Aorta (tissue), 5 donors: ENCODE data around the gene PCF11. TPM values are rescaled to one million over a fixed set of nuclear protein-coding genes. Genes with fewer than 3 reads are reported as not detected.

ENCODE experiments used
- ATAC-seq: fragments of 200-7000 bp; cut with Tn5 transposase; one replicate; pipeline ENCODE4 v1.9.1; 2022; ENCODE audit warnings: moderate library complexity; ENCODE audit not compliant: low FRiP score
- DNase-seq, 2 donors: peaks; one replicate each; pipeline ENCODE4 v3.0.0-alpha.2; 2020
- H3K27ac ChIP-seq, 2 donors: one replicate each; pipeline ENCODE4 v1.5.1; 2013; ENCODE audit warnings: low read length in 2 of 2, mild to moderate bottlenecking in 2 of 2, moderate library complexity in 2 of 2, control low read depth in 1 of 2, inconsistent platforms in 1 of 2, low read depth in 1 of 2
- H3K27me3 ChIP-seq, 2 donors: one replicate each; pipeline ENCODE4 v1.6.1; 2013; ENCODE audit warnings: control low read depth in 1 of 2, low read length in 1 of 2, mild to moderate bottlenecking in 1 of 2, moderate library complexity in 1 of 2; ENCODE audit not compliant: insufficient read depth in 2 of 2, control insufficient read depth in 1 of 2
- H3K36me3 ChIP-seq, 2 donors: one replicate each; pipeline ENCODE4 v1.6.1; 2013; ENCODE audit warnings: control low read depth in 1 of 2, low read length in 1 of 2, mild to moderate bottlenecking in 1 of 2; ENCODE audit not compliant: insufficient read depth in 2 of 2, control insufficient read depth in 1 of 2
- H3K4me1 ChIP-seq, 2 donors: one replicate each; pipeline ENCODE4 v1.6.1; 2013; ENCODE audit warnings: low read length in 2 of 2, control low read depth in 1 of 2, mild to moderate bottlenecking in 1 of 2, moderate library complexity in 1 of 2; ENCODE audit not compliant: insufficient read depth in 2 of 2, control insufficient read depth in 1 of 2
- H3K4me3 ChIP-seq, 2 donors: one replicate each; pipeline ENCODE4 v1.5.1; 2013; ENCODE audit warnings: low read length in 2 of 2, control low read depth in 1 of 2, mild to moderate bottlenecking in 1 of 2
- H3K9me3 ChIP-seq: one replicate; pipeline ENCODE4 v1.6.1; 2013; ENCODE audit warnings: mild to moderate bottlenecking, low read length; ENCODE audit not compliant: control insufficient read depth
- WGBS, 2 donors: extraction: QIAGEN DNeasy Blood & Tissue Kit; methylation state at CpG; one replicate each; pipeline ENCODE4 v1.1.7; 2013; 5-methylcytosine and 5-hydroxymethylcytosine counted together
- intact Hi-C, 2 donors: fragments of 100-400 bp; cut with DNase I; formaldehyde crosslinking; loops; one replicate each; pipeline versions ENCODE4 v1.14.2 to v1.15.0; 2022
- polyA plus RNA-seq, 2 donors: library from polyadenylated mRNA; stranded (reverse); fragments of 200-250 nt; gene quantifications; one replicate each; pipeline ENCODE4 v1.2.3, GENCODE V29; 2013
- total RNA-seq, 2 donors: library from RNA; stranded (reverse); fragmentation: NEBNext Ultra II Directional; extraction: Animal tissue kit (Norgen Biotek cat#: 25700); gene quantifications; one replicate each; pipeline ENCODE4 v1.2.1, GENCODE V29; 2021
- donor health status: healthy with polysubstance abuse.
- donor health status: Bipolar disorder and iron deficiency.
- donor health status: DM: no; HTN: no; CAD: no.
- donor health status: DM: no; HTN: no; CAD: no.
- donor health status: DM: yes; HTN: yes; CAD: no.

PCF11 gene
- total and polyA plus RNA-seq, 4 donors: 14.5 to 82.3 (median 60.5) TPM

- peak overlapping the region; percentile 95 to 97 for H3K4me3 ChIP-seq
- no peaks in the 10 kb centered on the region for H3K9me3 ChIP-seq
- H3K4me1 ChIP-seq: no peaks in the 10 kb centered on the region
- DNase-seq (no peak), ATAC-seq (no peak)
- H3K27ac ChIP-seq: no peak overlapping the region
- WGBS, 2 donors: 7 to 8% methylated on average over 15 of the region's 15 CpGs
- no peaks in the 10 kb centered on the region for H3K36me3 ChIP-seq
- H3K27me3 ChIP-seq: no peaks in the 10 kb centered on the region
- intact Hi-C loops: loop anchor here in 1 of 2 donors (5.0 kb wide), 1 partner anchor 87 kb away; the partner anchor contains the start of gene RAB30
Measured at GRCh38 chr11:83158965-83159901, 2.3 kb downstream of the PCF11 start.

DNA sequence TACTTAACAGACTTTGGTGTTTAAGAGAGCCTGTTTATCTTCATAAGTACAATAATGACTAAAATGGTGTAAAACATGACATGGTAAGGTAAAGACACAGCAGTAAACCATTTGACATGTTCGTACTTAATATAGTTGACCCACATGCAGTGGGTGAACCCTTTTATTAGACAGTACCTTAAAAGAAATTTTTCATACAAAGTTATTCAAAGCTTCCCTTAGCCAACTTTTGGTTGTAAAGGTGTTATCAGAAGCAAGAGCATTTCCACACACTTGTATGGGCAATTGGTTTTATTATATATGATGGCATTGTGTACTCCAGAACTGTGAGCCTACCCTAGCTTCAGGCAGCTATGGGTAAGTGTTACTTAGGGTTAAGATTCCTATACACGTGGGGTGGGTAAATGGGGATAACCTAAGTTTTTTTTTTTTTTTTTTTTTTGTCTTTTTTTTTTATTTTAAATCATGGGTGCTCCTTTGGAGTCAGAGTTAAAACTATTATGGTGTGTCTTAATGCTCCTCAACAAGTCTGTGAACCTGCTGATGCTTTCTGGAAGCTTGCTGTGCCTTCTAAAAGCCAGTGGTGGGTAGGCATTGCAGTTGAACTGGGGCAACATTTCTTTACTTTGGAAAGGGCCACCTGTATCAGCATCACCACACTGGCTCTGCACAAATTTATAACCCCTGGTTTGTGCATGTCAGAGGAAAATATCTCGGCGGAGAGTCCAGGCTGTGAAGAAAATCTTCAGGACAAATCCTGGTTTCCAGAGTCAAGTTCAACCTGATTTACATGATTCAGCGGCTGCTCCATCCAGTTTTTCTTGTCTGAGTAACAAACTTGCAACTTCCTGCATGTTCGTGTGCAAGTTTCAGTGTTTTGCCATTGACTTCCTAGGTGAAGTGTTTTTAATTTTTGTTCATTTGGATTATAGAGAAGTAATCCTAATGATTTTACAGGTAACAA, 3.3 kb downstream of the PCF11 start:
- whole genome bisulfite sequencing, 2 donors: 12 to 16% methylated on average over 6 of the region's 6 CpGs
- no peaks in the 10 kb centered on the region for H3K9me3 ChIP-seq
- H3K4me1 ChIP-seq: no peaks in the 10 kb centered on the region
- H3K36me3 ChIP-seq: no peaks in the 10 kb centered on the region
- DNase-seq: no peak
- no peaks in the 10 kb centered on the region for H3K27me3 ChIP-seq
- peak overlapping the region; percentile 95 to 97 for H3K4me3 ChIP-seq
- peak overlapping the region in 1 of 2 donors; percentile 67 for H3K27ac ChIP-seq
- intact Hi-C loops: loop anchor here in 1 of 2 donors (5.0 to 10.0 kb wide), 2 partner anchors 88 to 255 kb away; partner anchors contain the start of genes DDIAS, PRCP and RAB30
- no peak for ATAC-seq

DNA sequence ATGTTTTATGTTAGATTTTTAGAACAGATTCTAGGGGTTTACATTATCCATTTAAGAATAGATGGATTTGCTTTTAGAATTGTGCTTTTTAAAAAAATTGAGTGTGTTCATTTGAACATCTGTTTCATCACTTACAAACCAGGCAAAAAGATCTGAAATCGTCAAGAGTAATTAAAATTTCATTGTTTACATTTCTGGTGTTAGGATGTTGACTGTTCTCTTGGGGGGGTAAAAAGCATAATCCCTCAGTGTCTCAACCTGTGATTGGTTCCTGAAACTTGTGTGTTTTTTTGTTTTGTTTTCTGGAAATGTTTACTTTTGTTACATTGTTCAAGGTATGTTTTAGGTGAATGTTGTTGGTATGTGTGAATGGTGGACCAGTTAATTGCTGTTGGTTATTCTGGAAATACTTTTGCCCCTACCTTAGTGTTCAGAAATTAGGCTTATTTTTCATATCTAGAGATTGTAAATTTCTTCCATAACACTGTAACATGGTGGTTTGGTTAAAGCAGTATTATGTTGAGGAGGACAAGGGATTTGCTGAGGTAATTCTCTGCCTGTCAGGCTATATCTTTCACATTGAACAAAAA, 4.8 kb downstream of the PCF11 start:
- DNase-seq (no peak), ATAC-seq (no peak)
- Histone ChIP-seq H3K36me3 (peaks cover 3 to 4% of the 10 kb centered on the region in 2 donors), H3K9me3 (no peaks in the 10 kb centered on the region), H3K27me3 (no peaks in the 10 kb centered on the region), H3K27ac (no peak overlapping the region), H3K4me1 (no peaks in the 10 kb centered on the region), H3K4me3 (no peak overlapping the region)
- WGBS, 2 donors: 55 to 56% methylated on average over 1 of the region's 1 CpG
- intact Hi-C loops: loop anchor here in 1 of 2 donors (10.0 kb wide), 1 partner anchor 257 kb away; the partner anchor contains the start of genes DDIAS and PRCP

DNA sequence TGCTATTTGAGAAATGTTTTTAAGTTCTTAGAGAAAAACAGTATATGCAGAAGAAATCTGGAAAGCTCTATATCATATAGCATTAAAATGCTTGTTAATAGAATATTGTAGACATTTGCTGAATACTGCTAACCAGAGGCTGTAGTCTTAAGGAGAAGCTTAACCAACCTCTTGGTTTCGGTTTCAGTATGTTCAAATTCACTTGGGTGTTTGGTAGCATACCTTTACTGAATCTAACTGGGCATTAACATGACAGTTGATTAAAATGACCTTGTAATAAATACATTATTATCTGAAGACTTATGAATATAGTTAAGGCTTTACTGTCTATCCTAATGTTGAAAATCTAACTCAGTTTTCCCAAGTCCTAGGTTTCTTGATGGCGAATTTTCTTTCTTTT, 5.4 kb downstream of the PCF11 start:
- DNase-seq: no peak
- intact Hi-C loops: loop anchor here in 1 of 2 donors (10.0 kb wide), 1 partner anchor 258 kb away; the partner anchor contains the start of genes DDIAS and PRCP
- ATAC-seq: no peak
- H3K27me3 ChIP-seq: no peaks in the 10 kb centered on the region
- H3K27ac ChIP-seq: no peak overlapping the region
- 66 to 72% methylated on average over 2 of the region's 2 CpGs for WGBS, 2 donors
- H3K4me3 ChIP-seq: no peak overlapping the region
- H3K36me3 ChIP-seq: peaks cover 3 to 4% of the 10 kb centered on the region in 2 donors
- H3K9me3 ChIP-seq: no peaks in the 10 kb centered on the region
- H3K4me1 ChIP-seq: no peaks in the 10 kb centered on the region

GRCh38 chr11:83166193-83166866, 9.4 kb downstream of the PCF11 start:
- WGBS, 2 donors: 94 to 95% methylated on average over 11 of the region's 11 CpGs
- ATAC-seq (no peak), DNase-seq (no peak)
- no peak overlapping the region for H3K27ac ChIP-seq
- intact Hi-C loops: loop anchor here in 1 of 2 donors (10.0 kb wide), 1 partner anchor 262 kb away; the partner anchor contains the start of genes DDIAS and PRCP
- H3K9me3 ChIP-seq: no peaks in the 10 kb centered on the region
- peaks cover 0 to 3% of the 10 kb centered on the region in 2 donors for H3K4me1 ChIP-seq
- peaks cover 4 to 8% of the 10 kb centered on the region in 2 donors for H3K36me3 ChIP-seq
- no peaks in the 10 kb centered on the region for H3K27me3 ChIP-seq
- H3K4me3 ChIP-seq: no peak overlapping the region

DNA sequence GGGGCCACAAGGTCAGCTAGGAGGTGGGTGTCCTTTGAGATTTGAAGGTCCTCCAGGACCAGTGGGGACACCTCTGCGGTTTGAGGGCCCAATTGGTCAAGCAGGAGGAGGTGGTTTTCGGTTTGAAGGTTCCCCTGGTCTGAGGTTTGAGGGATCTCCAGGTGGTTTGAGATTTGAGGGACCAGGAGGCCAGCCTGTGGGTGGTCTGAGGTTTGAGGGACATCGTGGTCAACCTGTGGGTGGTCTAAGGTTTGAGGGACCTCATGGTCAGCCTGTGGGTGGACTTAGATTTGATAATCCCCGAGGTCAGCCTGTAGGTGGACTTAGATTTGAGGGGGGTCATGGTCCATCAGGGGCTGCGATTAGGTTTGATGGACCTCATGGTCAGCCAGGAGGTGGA, 11.8 kb downstream of the PCF11 start:
- DNase-seq (no peak), ATAC-seq (no peak)
- WGBS, 2 donors: 92 to 97% methylated on average over 5 of the region's 5 CpGs
- intact Hi-C loops: loop anchor here in 1 of 2 donors (10.0 kb wide), 1 partner anchor 264 kb away; the partner anchor contains the start of genes DDIAS and PRCP
- no peaks in the 10 kb centered on the region for H3K9me3 ChIP-seq
- H3K4me1 ChIP-seq: peaks cover under 1 to 6% of the 10 kb centered on the region in 2 donors
- no peak overlapping the region for H3K4me3 ChIP-seq
- peaks cover 4 to 8% of the 10 kb centered on the region in 2 donors for H3K36me3 ChIP-seq
- no peaks in the 10 kb centered on the region for H3K27me3 ChIP-seq
- no peak overlapping the region for H3K27ac ChIP-seq

DNA sequence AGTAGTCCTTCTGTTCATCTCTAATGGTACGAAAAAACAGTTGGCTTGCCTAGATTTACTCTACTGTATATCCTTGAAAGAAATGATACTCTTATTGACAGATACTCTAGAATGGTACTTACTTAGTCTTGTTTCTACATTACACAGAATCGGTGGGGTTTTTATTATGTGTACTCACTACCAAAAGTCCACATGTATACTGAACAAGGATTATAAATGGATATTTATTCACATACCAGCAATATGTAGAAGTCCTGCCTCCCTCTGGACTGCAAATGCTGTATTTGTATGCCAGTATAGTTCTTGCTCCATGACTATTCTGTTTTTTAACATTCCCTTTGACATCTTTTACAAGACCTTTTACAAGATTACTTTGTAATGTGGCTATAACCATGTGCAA, 13.9 kb downstream of the PCF11 start:
- H3K36me3 ChIP-seq: peaks cover 4 to 8% of the 10 kb centered on the region in 2 donors
- H3K4me1 ChIP-seq: peaks cover 3 to 6% of the 10 kb centered on the region in 2 donors
- no peak for ATAC-seq

More for the DNA sequence above, 13.9 kb downstream of the PCF11 start:
- DNase-seq: no peak
- intact Hi-C loops: no loop called here
- H3K4me3 ChIP-seq: peak overlapping the region; percentile 31 to 39
- H3K27me3 ChIP-seq: no peaks in the 10 kb centered on the region
- H3K27ac ChIP-seq: no peak overlapping the region
- WGBS, 2 donors: 42 to 46% methylated on average over 2 of the region's 2 CpGs
- no peaks in the 10 kb centered on the region for H3K9me3 ChIP-seq
